GM06990 (cell line): Measurements from ENCODE around the gene CD3G.

ENCODE experiments used
- DNase-seq: peaks from one replicate; pipeline ENCODE4 v3.0.0-alpha.2; 2011; ENCODE audit not compliant: insufficient read length; ENCODE audit errors: extremely low read depth
- H3K27me3 ChIP-seq: replicated peaks from 2 replicates; pipeline ENCODE4 v1.6.0; 2011; ENCODE audit warnings: low read length; ENCODE audit not compliant: control insufficient read depth, insufficient read depth
- H3K36me3 ChIP-seq: 2 replicates; pipeline ENCODE4 v1.5.1; 2011; ENCODE audit warnings: low read length; ENCODE audit not compliant: control insufficient read depth, insufficient read depth
- H3K4me3 ChIP-seq: replicated peaks from 2 replicates; pipeline ENCODE4 v1.5.1; 2011; ENCODE audit warnings: low read depth, mild to moderate bottlenecking, control low read depth, low read length
- CTCF ChIP-seq: IDR thresholded peaks from 2 replicates; pipeline ENCODE4 v1.5.1; 2011; ENCODE audit warnings: low read length, control low read depth, mild to moderate bottlenecking, inconsistent platforms; ENCODE audit not compliant: insufficient read depth, poor library complexity, severe bottlenecking

Gene CD3G

GRCh38 chr11:118358071-118358470 is 13.9 kb downstream of the CD3G start:
- Histone ChIP-seq H3K27me3 (no peaks in the 10 kb centered on the region), H3K4me3 (no peak overlapping the region), H3K36me3 (no peaks in the 10 kb centered on the region)
- no peak for DNase-seq
- no peak for TF ChIP-seq CTCF

- no peaks in the 10 kb centered on the region for H3K27me3 ChIP-seq
- H3K36me3 ChIP-seq, result no peaks in the 10 kb centered on the region
- peak; percentile 90 for DNase-seq
- peak within 1 kb of the TSS; percentile 87 for H3K4me3 ChIP-seq
- TF ChIP-seq CTCF, result no peak
These were observed 15.3 kb downstream of the CD3G start, which contains the start of gene UBE4A for GRCh38 chr11:118359295-118359958. Gene UBE4A, plus strand, starts transcription at chr11:118359600. Its CDS starts 5,481 bp downstream, at chr11:118365081.

GRCh38 chr11:118364956-118365615 is 20.9 kb downstream of the CD3G start:
- DNase-seq, result no peak
- Histone ChIP-seq H3K27me3 (no peaks in the 10 kb centered on the region), H3K36me3 (peaks cover 11% of the 10 kb centered on the region), H3K4me3 (no peak overlapping the region)
- no peak for TF ChIP-seq CTCF

GRCh38 chr11:118366287-118366686 is 22.1 kb downstream of the CD3G start:
- Histone ChIP-seq H3K4me3 (no peak overlapping the region), H3K36me3 (peaks cover 12% of the 10 kb centered on the region), H3K27me3 (no peaks in the 10 kb centered on the region)
- DNase-seq, result no peak
- no peak for TF ChIP-seq CTCF

GRCh38 chr11:118370774-118371173 is 26.6 kb downstream of the CD3G start:
- H3K27me3 ChIP-seq, result no peaks in the 10 kb centered on the region
- no peak for DNase-seq
- peaks cover 20% of the 10 kb centered on the region for H3K36me3 ChIP-seq
- no peak overlapping the region for H3K4me3 ChIP-seq
- TF ChIP-seq CTCF, result no peak
